ENCODE data around the gene APH1B.

DNA sequence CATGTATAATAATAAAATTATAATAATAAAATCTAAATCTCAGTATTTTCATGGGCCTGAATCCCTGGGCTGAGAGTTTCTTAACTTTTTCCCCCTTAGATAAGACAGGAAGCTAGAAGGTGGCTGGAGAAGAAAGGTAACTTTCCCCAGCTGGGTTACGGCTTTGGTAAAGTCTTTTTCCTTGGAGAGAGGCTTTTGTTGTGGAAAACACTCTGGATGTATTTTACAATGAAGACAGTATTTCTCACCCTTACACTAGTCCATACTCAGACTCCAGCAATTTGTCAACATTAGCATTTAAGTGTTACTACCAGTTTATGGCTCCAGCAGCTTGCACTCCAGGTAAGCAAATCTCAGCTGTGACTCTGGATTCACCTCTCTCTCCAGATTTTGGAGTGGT lies 34.9 kb downstream of the APH1B start:
- TF ChIP-seq EP300 (IDR thresholded peaks at IDR 0.05): no peak
- no peak for TF ChIP-seq POLR2A (IDR thresholded peaks at IDR 0.05)
- TF ChIP-seq POLR2AphosphoS5 (IDR thresholded peaks at IDR 0.05): no peak

Data from gastroesophageal sphincter (tissue), 2 donors.